Uterus (tissue), 4 donors: ENCODE measurements around the gene LRP2BP. TPM values are rescaled to one million over a fixed set of nuclear protein-coding genes. Genes with fewer than 3 reads are reported as not detected.

Experiments
- DNase-seq, 2 donors: peaks; one replicate each; pipeline ENCODE4 v3.0.0-alpha.2; 2019 to 2020
- H3K27ac ChIP-seq, 2 donors: fragments of 200-600 bp; sonication (generic); 1 replicate in 1 of 2; 2 replicates in 1 of 2; pipeline ENCODE4 v1.5.1; 2016 to 2018
- H3K27me3 ChIP-seq, 2 donors: fragments of 200-600 bp; sonication (generic); one replicate each; pipeline ENCODE4 v1.5.1; 2018 to 2019; ENCODE audit warnings: control low read depth in 1 of 2
- H3K36me3 ChIP-seq, 2 donors: fragments of 200-600 bp; sonication (generic); one replicate each; pipeline ENCODE4 v1.5.1; 2019; ENCODE audit warnings: control low read depth in 1 of 2
- H3K4me1 ChIP-seq, 2 donors: fragments of 200-600 bp; sonication (generic); one replicate each; pipeline ENCODE4 v1.5.1; 2018 to 2019; ENCODE audit warnings: control low read depth in 1 of 2
- H3K4me3 ChIP-seq, 2 donors: fragments of 200-600 bp; sonication (generic); 1 replicate in 1 of 2; 2 replicates in 1 of 2; pipeline ENCODE4 v1.5.1; 2018 to 2019; ENCODE audit warnings: mild to moderate bottlenecking in 1 of 2
- H3K9me3 ChIP-seq, 2 donors: fragments of 200-600 bp; sonication (generic); one replicate each; pipeline ENCODE4 v1.5.1; 2019; ENCODE audit warnings: control low read depth in 1 of 2
- POLR2A ChIP-seq, 2 donors: fragments of 450-650 bp; IDR thresholded peaks; one replicate each; pipeline ENCODE4 v1.6.1; 2016; ENCODE audit warnings: antibody characterized with exemption in 2 of 2, mild to moderate bottlenecking in 1 of 2, moderate library complexity in 1 of 2
- intact Hi-C: fragments of 100-400 bp; cut with DNase I; formaldehyde crosslinking; loops from one replicate; pipeline ENCODE4 v1.15.1; 2023; ENCODE audit warnings: low total_unique reads
- total RNA-seq, 4 donors: library from RNA; depleted of rRNA in 3 of 4; stranded (reverse); fragments of >200 nt in 3 of 4; gene quantifications; one replicate each; pipeline versions ENCODE4 v1.1.0 to v1.2.4, GENCODE V29; 2014 to 2023
- TF ChIP-seq, protein P1 (sequence below), 4 experiments: fragments of 200-600 bp in 2 of 4; fragments of 450-650 bp in 2 of 4; sonication (generic) in 2 of 4; IDR thresholded peaks; one replicate each; pipeline ENCODE4 v1.5.1; 2016 to 2019; ENCODE audit warnings: antibody characterized with exemption in 4 of 4, mild to moderate bottlenecking in 2 of 4, moderate library complexity in 1 of 4
- donor health status: DM: yes; HTN: yes; CAD: no.

LRP2BP gene
- total RNA-seq, 4 donors from 2014 or later: 1.2 to 3.3 (median 2.0) TPM

DNA sequence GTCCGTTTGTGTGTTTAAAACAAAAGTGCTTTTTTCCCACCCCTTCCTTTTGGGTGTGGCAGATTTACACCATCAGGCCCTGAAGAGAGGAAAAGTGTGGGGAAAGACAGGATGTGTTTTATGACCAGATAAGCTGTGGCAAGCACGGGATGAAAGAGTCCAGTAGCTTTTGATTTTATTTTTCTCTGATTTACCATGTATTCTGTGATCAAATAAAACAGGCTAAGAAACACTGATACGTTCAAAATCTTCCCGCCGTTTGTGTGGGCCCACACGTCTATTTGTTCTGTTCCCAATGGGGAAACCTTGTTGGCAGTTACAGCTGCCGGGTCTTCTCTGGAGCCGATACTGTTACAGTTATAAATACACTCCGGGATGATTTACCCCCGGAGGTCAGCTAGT lies 10.8 kb downstream of the LRP2BP start:
- no peak for DNase-seq
- TF ChIP-seq, protein P1, sequence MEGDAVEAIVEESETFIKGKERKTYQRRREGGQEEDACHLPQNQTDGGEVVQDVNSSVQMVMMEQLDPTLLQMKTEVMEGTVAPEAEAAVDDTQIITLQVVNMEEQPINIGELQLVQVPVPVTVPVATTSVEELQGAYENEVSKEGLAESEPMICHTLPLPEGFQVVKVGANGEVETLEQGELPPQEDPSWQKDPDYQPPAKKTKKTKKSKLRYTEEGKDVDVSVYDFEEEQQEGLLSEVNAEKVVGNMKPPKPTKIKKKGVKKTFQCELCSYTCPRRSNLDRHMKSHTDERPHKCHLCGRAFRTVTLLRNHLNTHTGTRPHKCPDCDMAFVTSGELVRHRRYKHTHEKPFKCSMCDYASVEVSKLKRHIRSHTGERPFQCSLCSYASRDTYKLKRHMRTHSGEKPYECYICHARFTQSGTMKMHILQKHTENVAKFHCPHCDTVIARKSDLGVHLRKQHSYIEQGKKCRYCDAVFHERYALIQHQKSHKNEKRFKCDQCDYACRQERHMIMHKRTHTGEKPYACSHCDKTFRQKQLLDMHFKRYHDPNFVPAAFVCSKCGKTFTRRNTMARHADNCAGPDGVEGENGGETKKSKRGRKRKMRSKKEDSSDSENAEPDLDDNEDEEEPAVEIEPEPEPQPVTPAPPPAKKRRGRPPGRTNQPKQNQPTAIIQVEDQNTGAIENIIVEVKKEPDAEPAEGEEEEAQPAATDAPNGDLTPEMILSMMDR (IDR thresholded peaks at IDR 0.05): no peak
- TF ChIP-seq POLR2A (IDR thresholded peaks at IDR 0.05): no peak

DNA sequence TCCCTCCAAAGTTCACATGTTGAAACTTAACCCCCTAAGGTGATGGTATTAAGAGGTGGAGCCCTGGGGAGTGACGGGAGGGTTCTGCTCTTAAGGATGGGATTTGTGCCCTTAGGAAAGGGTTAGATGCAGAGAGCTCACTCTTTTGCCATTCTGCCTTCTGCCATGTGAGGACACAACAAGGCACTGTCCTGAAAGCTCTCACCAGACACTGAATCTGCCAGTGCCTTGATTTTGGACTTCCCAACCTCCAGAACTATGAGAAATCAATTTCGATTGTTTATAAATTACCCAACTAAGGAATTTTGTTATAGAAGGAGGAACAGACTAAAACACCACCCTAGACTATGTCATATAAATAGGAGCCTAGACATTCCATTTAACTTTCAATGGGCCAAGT lies 11.7 kb downstream of the LRP2BP start:
- Histone ChIP-seq H3K36me3 (no peaks in the 10 kb centered on the region), H3K27me3 (no peaks in the 10 kb centered on the region), H3K27ac (peak overlapping the region in 1 of 2 donors; percentile 25), H3K9me3 (no peaks in the 10 kb centered on the region), H3K4me3 (no peak overlapping the region), H3K4me1 (no peaks in the 10 kb centered on the region)
- DNase-seq: no peak
- intact Hi-C loops: no loop called here
- TF ChIP-seq, protein P1 (IDR thresholded peaks at IDR 0.05): no peak
- no peak for TF ChIP-seq POLR2A (IDR thresholded peaks at IDR 0.05)

More for the DNA sequence above, 10.8 kb downstream of the LRP2BP start:
- no peaks in the 10 kb centered on the region for H3K36me3 ChIP-seq
- no peaks in the 10 kb centered on the region for H3K4me1 ChIP-seq
- no peak overlapping the region for H3K4me3 ChIP-seq
- H3K27me3 ChIP-seq: no peaks in the 10 kb centered on the region
- peak overlapping the region; percentile 5 to 25 for H3K27ac ChIP-seq
- H3K9me3 ChIP-seq: no peaks in the 10 kb centered on the region
- intact Hi-C loops: no loop called here

DNA sequence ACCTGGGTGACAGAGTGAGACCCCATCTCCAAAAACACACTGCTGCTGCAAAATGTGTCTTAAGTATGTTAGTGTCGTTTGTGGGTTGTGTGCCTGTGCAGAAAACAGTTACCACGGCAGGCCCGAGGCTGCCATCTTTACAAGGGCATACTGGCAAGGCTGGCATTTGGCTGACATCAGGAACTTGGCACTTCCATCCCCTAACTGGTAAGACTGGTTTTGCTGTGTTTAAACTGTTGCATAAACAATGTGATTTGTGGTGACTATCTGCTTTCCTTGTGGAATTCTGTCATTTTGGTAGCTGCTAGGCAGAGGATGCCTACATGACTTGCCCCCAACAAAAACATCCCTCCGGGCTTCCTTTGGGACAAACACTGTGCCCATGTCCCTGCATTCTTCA lies 12.3 kb downstream of the LRP2BP start:
- Histone ChIP-seq H3K4me3 (no peak overlapping the region), H3K27me3 (no peaks in the 10 kb centered on the region), H3K4me1 (no peaks in the 10 kb centered on the region), H3K9me3 (no peaks in the 10 kb centered on the region), H3K36me3 (no peaks in the 10 kb centered on the region), H3K27ac (no peak overlapping the region)
- intact Hi-C loops: no loop called here
- DNase-seq: no peak
- TF ChIP-seq, protein P1 (IDR thresholded peaks at IDR 0.05): no peak
- no peak for TF ChIP-seq POLR2A (IDR thresholded peaks at IDR 0.05)

DNA sequence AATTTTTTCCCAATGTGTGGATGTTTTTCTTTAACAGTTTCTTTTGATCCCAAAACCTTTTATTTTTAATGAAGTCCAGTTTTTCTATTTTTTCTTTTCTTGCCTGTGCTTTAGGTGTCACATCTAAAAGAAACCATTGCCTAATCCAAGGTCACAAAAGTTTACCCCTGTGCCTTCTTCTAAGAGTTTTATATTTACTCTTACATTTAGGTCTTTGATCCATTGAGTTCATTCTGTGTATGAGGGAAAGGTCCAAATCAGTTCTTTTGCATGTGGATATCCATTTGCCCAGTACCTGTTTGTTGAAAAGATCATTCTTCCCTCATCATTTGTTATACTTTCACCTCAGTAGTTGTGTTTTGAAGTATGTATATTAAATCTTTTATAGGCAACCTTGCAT lies 13.0 kb downstream of the LRP2BP start:
- Histone ChIP-seq H3K27ac (no peak overlapping the region), H3K4me3 (no peak overlapping the region), H3K4me1 (no peaks in the 10 kb centered on the region), H3K27me3 (no peaks in the 10 kb centered on the region), H3K36me3 (no peaks in the 10 kb centered on the region), H3K9me3 (no peaks in the 10 kb centered on the region)
- no peak for TF ChIP-seq POLR2A (IDR thresholded peaks at IDR 0.05)
- TF ChIP-seq, protein P1 (IDR thresholded peaks at IDR 0.05): no peak
- DNase-seq: no peak
- intact Hi-C loops: no loop called here

DNA sequence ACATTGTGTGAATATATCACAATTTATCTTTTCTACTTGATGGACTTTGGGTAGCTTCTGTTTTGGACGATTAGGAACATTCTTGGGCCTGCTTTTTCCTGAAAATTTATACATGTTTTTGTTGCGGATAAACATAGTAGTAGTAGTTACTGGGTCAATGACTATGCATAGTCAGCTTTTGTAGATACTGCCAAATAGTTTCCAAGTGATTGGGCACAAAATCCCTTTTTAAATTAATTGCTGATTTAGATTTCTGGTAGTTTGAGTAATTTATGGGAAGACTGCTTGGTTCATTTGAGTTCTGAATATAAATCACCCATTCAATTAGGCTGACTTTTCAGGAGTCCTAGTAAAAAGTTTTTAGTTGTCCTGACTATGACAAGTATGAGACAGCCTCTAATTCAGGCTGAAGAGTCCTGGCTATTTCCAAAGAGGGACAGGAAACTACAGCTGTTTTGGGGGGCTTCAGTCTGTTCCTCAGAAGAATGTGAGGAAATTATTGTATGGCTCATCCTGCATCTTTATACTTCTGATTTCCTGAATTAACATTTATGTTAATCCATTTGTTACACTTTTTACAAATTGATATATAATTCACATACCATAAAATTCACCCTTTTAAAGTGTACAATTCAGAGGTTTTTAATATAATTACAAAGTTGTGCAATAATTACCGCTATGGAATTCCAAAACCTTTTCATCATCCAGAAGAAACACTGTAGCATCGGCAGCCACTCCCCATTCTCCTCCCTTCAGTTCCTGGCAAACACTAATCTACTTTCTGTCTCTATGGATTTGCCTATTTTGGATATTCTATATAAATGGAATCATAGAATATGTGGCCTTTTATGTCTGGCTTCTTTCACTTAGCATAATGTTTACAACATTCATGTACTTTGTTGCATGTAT lies 14.2 kb downstream of the LRP2BP start:
- Histone ChIP-seq H3K4me3 (no peak overlapping the region), H3K27ac (no peak overlapping the region), H3K4me1 (no peaks in the 10 kb centered on the region), H3K9me3 (no peaks in the 10 kb centered on the region), H3K36me3 (no peaks in the 10 kb centered on the region), H3K27me3 (no peaks in the 10 kb centered on the region)
- TF ChIP-seq POLR2A (IDR thresholded peaks at IDR 0.05): no peak
- TF ChIP-seq, protein P1 (IDR thresholded peaks at IDR 0.05): no peak
- intact Hi-C loops: no loop called here
- no peak for DNase-seq
